ENCODE data around the gene SPIRE1.
"Not testable (repeated sequence)": the region's sequence is repeated elsewhere in the genome, so short reads cannot be mapped to it uniquely, and the experiment has no call there.

DNA sequence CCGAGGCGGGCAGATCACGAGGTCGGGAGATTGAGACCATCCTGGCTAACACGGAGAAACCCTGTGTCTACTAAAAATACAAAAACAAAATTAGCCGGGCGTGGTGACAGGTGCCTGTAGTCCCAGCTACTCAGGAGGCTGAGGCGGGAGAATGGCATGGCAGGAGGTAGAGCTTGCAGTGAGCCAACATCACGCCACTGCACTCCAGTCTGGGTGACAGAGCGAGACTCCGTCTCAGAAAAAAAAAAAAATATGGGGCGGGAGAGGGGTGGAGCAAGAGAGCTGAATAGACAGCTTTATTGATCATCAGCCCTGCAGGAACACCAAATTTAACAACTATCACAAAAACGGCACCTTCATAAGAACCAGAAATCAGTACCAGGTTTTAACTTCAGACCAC lies 106.4 kb downstream of the SPIRE1 start:
- TF ChIP-seq CTCF, POLR2A (IDR thresholded peaks at IDR 0.05): not testable (repeated sequence)
